IPS DF 19.7 (cell line): Measurements from ENCODE around the gene DHRS2.
"Not testable (repeated sequence)": the region's sequence is repeated elsewhere in the genome, so short reads cannot be mapped to it uniquely, and the experiment has no call there.

ENCODE experiments used
- DNase-seq: peaks from one replicate; pipeline ENCODE4 v3.0.0-alpha.2; 2013; ENCODE audit warnings: low read depth, low spot score

Gene DHRS2

GRCh38 chr14:23647619-23648018 lies 11.5 kb downstream of the DHRS2 start:
- no peak for DNase-seq

- DNase-seq, result no peak
These were observed 12.7 kb downstream of the DHRS2 start for GRCh38 chr14:23648764-23649460.

GRCh38 chr14:23650506-23650905 lies 14.3 kb downstream of the DHRS2 start:
- no peak for DNase-seq

- no peak for DNase-seq
These were observed 16.9 kb downstream of the DHRS2 start for GRCh38 chr14:23653051-23653450.

GRCh38 chr14:23654231-23654630 lies 18.1 kb downstream of the DHRS2 start:
- DNase-seq, result no peak

- DNase-seq, result no peak
These were observed 21.9 kb downstream of the DHRS2 start for GRCh38 chr14:23657959-23658470.

GRCh38 chr14:23660290-23661226 lies 24.4 kb downstream of the DHRS2 start:
- no peak for DNase-seq

GRCh38 chr14:23661542-23661941 lies 25.4 kb downstream of the DHRS2 start:
- DNase-seq, result no peak

- no peak for DNase-seq
These were observed 27.0 kb downstream of the DHRS2 start for GRCh38 chr14:23663127-23663526.

GRCh38 chr14:23663711-23664110 lies 27.5 kb downstream of the DHRS2 start:
- DNase-seq, result no peak

GRCh38 chr14:23664207-23664885 lies 28.2 kb downstream of the DHRS2 start:
- DNase-seq, result no peak

GRCh38 chr14:23665302-23666016 lies 29.3 kb downstream of the DHRS2 start:
- DNase-seq, result no peak

- no peak for DNase-seq
These were observed 31.0 kb downstream of the DHRS2 start for GRCh38 chr14:23667134-23667533.

GRCh38 chr14:23669441-23669840 lies 33.3 kb downstream of the DHRS2 start:
- DNase-seq, result no peak

- DNase-seq, result no peak
These were observed 34.3 kb downstream of the DHRS2 start for GRCh38 chr14:23670481-23670880.

- no peak for DNase-seq
These were observed 36.0 kb downstream of the DHRS2 start for GRCh38 chr14:23672200-23672599.

- DNase-seq, result no peak
These were observed 39.2 kb downstream of the DHRS2 start for GRCh38 chr14:23675337-23675736.

- no peak for DNase-seq
These were observed 39.7 kb downstream of the DHRS2 start for GRCh38 chr14:23675906-23676305.

GRCh38 chr14:23681337-23681736 lies 45.2 kb downstream of the DHRS2 start:
- no peak for DNase-seq

- DNase-seq, result not testable (repeated sequence)
These were observed 53.7 kb downstream of the DHRS2 start for GRCh38 chr14:23689709-23690514.

- no peak for DNase-seq
These were observed 56.3 kb downstream of the DHRS2 start for GRCh38 chr14:23692416-23692815.
